HG03045 (cell line): ENCODE data around the gene ST6GALNAC3.

ENCODE experiments used
- ATAC-seq: cut with Tn5 transposase; IDR thresholded peaks from one replicate; pipeline ENCODE4 v1.9.1; 2021; ENCODE audit warnings: mild to moderate bottlenecking, moderate library complexity; ENCODE audit not compliant: unreplicated experiment

The ST6GALNAC3 gene

GRCh38 chr1:76669624-76670315 lies 595.2 kb downstream of the ST6GALNAC3 start:
- no peak for ATAC-seq

GRCh38 chr1:76674689-76675210 lies 600.2 kb downstream of the ST6GALNAC3 start:
- ATAC-seq = no peak

- ATAC-seq = no peak
Observed at GRCh38 chr1:76677416-76678405, 603.2 kb downstream of the ST6GALNAC3 start.

- ATAC-seq = no peak
Observed at GRCh38 chr1:76679534-76680152, 605.1 kb downstream of the ST6GALNAC3 start.

GRCh38 chr1:76680651-76681050 lies 606.1 kb downstream of the ST6GALNAC3 start:
- ATAC-seq = no peak

- no peak for ATAC-seq
Observed at GRCh38 chr1:76682138-76682537, 607.6 kb downstream of the ST6GALNAC3 start.
